ENCODE results near the gene DNAL1.
A peak's percentile ranks its signal among the peaks of the same experiment; 100 is the strongest.

GRCh38 chr14:73739174-73739898 is 94.5 kb downstream of the DNAL1 start:
- no peak for TF ChIP-seq POLR2A (IDR thresholded peaks at IDR 0.05)
- TF ChIP-seq POLR2AphosphoS5 (IDR thresholded peaks at IDR 0.05) = peak in 2 of 3 donors; percentile 1 to 22
